Left cardiac atrium (tissue), 4 donors: ENCODE results near the gene BAZ2A. TPM values are rescaled to one million over a fixed set of nuclear protein-coding genes. Genes with fewer than 3 reads are reported as not detected.
"Not testable (repeated sequence)": the region's sequence is repeated elsewhere in the genome, so short reads cannot be mapped to it uniquely, and the experiment has no call there.

Experiments
- ATAC-seq, 2 donors: fragments of 200-7000 bp; cut with Tn5 transposase; one replicate each; pipeline ENCODE4 v1.9.1; 2020; ENCODE audit warnings: mild to moderate bottlenecking in 2 of 2, moderate library complexity in 2 of 2
- DNase-seq: peaks from one replicate; pipeline ENCODE4 v3.0.0-alpha.2; 2020
- intact Hi-C, 2 donors: fragments of 100-400 bp; cut with DNase I; formaldehyde crosslinking; loops; one replicate each; pipeline versions ENCODE4 v1.14.1 to v1.15.1; 2022 to 2023
- long read RNA-seq: library from polyadenylated mRNA; unstranded; transcript quantifications from one replicate; pipeline ENCODE4 v2.0.0, GENCODE V29; 2021
- total RNA-seq, 2 donors: library from RNA; stranded (reverse); fragmentation: NEBNext Ultra II Directional; extraction: Animal tissue kit (Norgen Biotek cat#: 25700); gene quantifications; one replicate each; pipeline ENCODE4 v1.2.1, GENCODE V29; 2021
- donor health status: DM: no; HTN: yes; CAD: no.
- donor health status: DM: no; HTN: yes; CAD: no; lungs with severe emphysema.
- donor health status: DM: yes; HTN: yes; CAD: no.
- donor health status: Dilated cardiomyopathy.

BAZ2A gene
- 10 to 100 TPM; 38.3 to 54.1 TPM for total RNA-seq
- long read RNA-seq, partial matches to known transcripts = 8 of 22 reads
- long read RNA-seq, other reads (novel, unspliced or antisense) = 14 of 22 reads

DNA sequence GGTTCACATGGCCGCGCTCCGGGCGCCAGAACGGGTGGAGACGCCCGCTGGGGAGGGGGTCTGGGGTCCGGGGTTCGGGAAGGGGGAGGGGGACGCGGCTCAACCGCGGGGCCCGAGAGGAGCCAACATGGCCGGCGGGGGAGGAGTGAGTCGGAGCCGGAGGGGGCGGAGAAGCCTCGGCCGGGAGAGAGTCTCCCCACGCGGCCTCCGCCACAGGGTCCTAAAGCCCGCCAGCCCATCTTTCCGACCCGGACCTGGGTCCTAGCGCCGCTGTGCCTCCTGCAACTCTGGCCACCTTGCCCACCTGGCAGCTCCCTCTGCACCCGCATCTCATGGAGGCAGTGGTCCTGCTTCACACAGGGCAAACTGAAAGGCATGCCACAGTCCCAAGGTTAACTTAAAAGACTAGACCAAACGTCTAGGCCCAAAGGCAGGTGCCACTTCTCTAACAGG, at the start of gene BAZ2A:
TSS of gene BAZ2A (minus strand) at position 147 of the 453 bp plus-strand sequence. CDS start 12,796 bp downstream, outside the sequence.
- ATAC-seq (peak; percentile 88), DNase-seq (peak; percentile 93)
- intact Hi-C loops = loop anchor here in 1 of 2 donors (5.0 kb wide), 1 partner anchor 108 kb away; the partner anchor contains the start of gene RBMS2

DNA sequence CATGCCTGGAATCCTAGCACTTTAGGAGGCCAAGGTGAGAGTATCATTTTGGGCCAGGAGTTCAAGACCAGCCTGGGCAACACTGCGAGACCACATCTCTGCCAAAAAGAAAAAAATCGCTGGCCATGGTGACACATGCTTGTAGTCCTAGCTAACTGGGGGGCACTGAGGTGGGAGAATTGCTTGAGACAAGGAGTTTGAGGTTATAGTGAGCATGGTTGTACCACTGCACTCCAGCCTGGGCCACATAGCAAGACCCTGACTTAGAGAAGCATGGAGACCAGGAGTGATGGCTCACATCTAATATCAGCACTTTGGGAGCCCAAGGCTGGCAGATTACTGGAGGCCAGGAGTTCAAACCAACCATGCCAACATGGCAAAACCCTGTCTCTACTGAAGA, 48.7 kb upstream of the BAZ2A start:
- ATAC-seq = no peak
- intact Hi-C loops = no loop called here
- DNase-seq = no peak

DNA sequence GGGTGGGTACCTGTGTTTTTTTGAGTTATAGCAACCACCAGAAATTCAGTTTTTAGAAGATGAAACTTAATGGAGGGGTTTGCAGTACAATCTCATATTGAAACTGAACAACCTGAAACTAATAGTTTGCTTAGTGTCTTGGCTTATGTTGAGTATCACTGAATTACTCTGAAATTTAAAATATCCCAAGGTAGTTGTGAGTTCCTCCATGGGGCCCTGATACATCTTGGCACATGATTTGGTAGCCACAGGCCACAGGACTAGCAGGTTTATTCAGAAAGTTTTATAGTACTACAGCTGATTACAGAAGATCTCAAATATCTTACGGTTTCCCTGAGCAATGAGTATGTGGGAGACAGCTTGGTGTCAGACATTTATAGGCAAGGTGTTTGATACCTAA, 47.6 kb upstream of the BAZ2A start:
- intact Hi-C loops = no loop called here
- no peak for DNase-seq
- ATAC-seq = no peak

DNA sequence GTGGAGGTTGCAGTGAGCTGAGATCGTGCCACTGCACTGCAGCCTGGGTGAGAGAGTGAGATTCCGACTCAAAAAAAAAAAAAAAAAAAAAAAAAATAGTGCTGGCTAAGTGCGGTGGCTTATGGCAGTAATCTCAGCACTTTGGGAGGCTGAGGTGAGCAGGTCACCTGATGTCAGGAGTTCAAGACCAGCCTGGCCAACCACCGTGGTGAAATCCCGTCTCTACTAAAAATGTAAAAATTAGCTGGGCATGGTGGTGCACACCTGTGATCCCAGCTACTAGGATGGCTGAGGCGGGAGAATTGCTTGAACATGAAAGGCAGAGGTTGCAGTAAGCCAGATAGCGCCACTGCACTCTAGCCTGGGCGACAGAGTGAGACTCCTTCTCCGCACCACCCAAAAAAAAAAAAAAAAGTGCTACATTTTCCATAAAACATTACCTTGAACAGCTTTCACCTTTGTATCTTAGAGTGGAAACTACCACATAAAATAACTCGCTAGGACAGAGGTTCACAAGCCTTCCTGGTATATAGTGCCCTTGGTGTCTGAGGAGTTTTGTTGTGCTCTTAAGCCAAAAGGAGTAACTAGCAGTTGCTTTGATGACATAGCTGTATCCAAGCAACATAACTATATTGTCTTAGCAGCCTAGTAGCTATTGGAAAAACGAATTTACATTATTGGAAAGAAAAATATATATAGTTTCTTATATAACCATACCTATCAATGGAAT, 46.9 kb upstream of the BAZ2A start:
- intact Hi-C loops = no loop called here
- ATAC-seq (no peak), DNase-seq (no peak)

DNA sequence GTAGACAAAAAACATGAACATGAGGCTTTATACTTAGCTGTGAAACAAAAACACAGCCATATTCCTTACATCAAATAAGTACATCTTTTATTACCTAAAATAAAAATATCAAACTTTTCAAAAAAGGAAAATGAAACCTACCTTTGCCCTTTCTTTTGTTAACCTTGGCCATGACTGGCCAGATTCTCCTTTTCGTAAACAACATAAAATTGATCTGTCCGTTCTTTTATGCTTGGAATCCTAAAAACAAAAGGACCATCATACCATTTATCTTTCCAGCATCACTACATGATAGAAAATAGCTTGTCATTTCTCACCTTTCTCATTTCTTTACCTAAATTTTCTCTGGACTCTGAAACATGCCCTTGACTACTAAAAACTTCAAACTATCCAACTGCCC, 41.5 kb upstream of the BAZ2A start:
- intact Hi-C loops = no loop called here
- ATAC-seq = no peak
- no peak for DNase-seq

DNA sequence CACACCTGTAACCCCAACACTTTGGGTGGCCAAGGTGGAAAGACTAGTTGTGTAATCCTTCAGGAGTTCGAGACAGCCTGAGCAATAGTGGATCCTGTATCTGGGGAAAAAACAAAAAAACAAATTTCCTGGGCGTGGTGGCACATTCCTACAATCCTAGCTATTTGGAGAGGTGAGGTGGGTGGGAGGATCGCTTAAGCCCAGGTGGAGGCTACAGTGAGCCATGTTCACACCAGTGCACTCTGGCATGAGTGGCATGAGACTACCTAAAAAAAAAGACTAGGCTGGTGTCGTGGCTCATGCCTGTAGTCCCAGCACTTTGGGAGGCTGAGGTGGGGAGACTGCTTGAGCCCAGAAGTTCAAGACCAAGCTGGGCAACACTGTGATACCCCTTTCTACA, 40.7 kb upstream of the BAZ2A start:
- DNase-seq (no peak), ATAC-seq (no peak)
- intact Hi-C loops = no loop called here

DNA sequence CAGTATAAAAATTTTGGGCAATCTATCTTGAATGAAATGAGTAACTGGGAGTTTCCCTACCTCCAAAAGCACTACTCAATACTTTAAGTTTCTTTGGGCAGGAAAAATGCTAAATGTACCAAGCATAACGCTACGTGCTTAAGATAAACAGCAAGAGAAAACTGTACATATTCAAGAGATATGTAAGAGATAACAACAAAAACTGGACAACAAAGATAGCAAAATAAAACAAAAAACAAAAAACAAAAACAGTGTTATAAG, 38.0 kb upstream of the BAZ2A start:
- intact Hi-C loops = no loop called here
- no peak for ATAC-seq
- DNase-seq = no peak

DNA sequence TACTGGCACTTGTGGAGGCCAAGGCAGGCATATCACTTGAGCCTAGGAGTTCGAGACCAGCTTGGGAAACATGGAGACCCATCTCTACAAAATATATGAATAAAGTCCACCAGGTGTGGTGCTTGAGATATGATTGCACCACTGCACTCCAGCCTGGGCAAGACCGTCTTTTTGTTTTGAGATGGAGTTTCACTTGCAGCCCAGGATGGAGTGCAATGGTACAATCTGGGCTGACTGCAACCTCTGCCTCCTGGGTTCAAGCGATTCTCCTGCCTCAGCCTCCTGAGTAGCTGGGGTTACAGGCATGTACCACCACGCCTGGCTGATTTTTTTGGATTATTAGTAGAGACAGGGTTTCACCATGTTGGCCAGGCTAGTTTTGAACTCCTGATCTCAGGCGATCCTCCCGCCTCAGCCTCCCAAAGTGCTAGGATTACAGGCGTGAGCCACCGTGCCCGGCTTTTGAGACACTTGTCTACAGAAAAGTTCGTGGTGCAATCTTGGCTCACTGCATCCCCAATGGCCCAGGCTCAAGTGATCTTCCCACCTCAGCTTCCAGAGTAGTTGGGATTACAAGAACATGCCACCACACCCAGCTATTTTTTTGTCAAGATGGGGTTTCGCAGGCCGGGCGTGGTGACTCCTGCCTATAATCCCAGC, 32.0 kb upstream of the BAZ2A start:
- intact Hi-C loops = no loop called here
- ATAC-seq = no peak
- no peak for DNase-seq

DNA sequence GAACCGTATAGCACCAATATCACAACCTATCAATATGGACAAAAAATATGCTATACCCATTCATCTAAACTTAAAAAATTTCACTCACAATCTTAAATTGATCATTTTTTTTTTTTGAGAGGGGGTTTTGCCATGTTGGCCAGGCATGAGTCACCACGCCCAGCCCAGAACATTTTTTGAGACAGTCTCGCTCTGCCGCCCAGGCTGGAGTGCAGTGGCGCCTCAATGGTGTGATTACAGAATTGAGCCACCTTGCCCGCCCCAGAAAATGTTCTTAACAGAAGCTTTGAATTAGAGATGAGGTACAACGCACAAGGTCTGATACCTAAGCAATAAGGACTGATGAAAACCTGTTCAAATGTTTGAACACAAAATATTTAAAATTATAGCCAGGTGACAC, 31.4 kb upstream of the BAZ2A start:
- intact Hi-C loops = no loop called here
- ATAC-seq (no peak), DNase-seq (no peak)

DNA sequence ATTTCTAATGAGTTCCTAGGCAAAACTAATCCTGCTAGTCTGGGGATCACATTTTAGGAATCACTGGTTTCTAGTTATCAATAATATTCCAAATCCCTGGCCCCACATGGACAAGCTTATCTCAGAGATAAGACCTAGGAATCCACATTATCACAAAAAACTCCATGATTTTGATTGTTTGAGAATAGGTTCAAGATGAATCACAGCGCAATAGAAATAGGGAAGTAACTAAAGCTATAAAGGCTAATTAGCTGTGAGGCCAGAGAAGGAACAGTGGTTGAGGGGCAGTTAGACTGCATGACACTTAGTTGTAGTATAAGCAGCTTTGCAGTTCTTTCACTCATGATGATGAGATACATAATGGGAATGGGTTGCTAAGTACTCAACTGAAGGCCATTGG, 28.8 kb upstream of the BAZ2A start:
- intact Hi-C loops = no loop called here
- no peak for DNase-seq
- no peak for ATAC-seq

DNA sequence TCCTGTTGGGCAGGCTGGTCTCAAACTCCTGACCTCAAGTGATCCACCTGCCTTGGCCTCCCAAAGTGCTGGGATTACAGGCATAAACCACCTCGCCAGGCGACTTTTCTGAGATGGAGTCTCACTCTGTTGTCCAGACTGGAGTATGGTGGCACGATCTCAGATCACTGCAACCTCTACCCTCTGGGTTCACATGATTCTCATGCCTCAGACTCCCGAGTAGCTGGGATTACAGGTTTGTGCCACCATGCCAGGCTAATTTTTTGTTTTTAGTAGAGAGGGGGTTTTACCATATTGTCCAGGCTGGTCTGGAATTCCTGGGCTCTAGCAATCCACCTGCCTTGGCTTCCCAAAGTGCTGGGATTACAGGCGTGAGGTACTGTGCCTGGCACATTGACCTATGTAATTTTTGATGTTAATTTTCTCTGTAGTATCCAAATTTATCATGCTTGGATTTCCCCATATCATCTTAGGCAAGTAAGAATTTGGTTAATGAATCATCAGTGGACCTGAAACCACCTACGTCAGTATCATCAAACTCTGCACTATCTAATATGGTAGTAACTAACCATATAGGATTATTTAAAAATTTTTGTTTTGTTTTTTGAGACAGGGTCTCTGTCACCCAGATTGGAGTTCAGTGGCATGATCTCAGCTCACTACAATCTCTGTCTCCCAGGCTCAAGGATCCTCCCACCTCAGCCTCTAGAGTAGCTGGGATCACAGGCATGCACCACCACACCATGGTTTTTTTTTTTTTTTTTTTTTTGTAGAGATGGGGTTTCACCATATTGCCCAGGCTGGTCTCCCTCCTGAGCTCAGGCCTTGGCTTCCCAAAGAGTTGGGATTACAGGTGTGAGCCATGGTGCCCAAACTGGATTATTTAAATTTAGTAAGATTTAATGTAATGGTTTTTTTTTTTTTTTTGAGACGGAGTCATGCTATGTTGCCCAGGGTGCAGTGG, 27.6 kb upstream of the BAZ2A start:
- intact Hi-C loops = no loop called here
- DNase-seq = no peak
- peak in 1 of 2 donors; percentile 22 for ATAC-seq

DNA sequence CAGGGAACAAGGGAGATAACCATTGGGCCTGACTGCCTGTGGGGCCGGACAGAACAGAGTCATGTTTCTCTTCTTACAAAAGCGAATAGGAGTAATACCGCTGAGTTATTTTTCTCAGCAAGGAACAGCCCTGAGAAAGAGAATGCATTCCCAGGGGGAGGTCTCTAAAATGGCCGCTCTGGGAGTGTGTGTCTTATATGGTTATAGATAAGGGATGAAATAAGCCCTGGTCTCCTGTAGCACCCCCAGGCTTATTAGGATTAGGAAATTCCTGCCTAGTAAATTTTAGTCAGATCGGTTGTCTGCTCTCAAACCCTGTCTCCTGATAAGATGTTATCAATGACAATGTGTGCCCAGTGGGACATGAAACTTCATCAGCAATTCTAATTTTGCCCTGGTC, 23.7 kb upstream of the BAZ2A start:
- ATAC-seq, intact Hi-C loops, DNase-seq: not testable (repeated sequence)

DNA sequence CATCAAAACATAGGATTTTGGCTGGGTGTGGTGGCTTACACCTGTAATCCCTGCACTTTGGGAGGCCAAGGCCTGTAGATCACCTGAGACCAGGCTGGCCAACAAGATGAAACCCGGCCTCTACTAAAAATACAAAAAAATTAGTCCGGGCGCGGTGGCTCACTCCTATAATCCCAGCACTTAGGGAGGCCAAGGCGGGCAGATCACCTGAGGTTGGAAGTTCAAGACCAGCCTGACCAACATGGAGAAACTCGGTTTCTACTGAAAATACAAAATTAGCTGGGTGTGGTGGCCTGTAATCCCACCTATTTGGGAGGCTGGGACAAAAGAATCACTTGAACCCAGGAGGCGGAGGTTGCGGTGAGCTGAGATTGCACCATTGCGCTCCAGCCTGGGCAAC, 17.9 kb upstream of the BAZ2A start:
- ATAC-seq = not testable (repeated sequence)
- intact Hi-C loops = loop anchor here in 1 of 2 donors (10.0 kb wide), 1 partner anchor 77 kb away; the partner anchor contains the start of gene NACA

DNA sequence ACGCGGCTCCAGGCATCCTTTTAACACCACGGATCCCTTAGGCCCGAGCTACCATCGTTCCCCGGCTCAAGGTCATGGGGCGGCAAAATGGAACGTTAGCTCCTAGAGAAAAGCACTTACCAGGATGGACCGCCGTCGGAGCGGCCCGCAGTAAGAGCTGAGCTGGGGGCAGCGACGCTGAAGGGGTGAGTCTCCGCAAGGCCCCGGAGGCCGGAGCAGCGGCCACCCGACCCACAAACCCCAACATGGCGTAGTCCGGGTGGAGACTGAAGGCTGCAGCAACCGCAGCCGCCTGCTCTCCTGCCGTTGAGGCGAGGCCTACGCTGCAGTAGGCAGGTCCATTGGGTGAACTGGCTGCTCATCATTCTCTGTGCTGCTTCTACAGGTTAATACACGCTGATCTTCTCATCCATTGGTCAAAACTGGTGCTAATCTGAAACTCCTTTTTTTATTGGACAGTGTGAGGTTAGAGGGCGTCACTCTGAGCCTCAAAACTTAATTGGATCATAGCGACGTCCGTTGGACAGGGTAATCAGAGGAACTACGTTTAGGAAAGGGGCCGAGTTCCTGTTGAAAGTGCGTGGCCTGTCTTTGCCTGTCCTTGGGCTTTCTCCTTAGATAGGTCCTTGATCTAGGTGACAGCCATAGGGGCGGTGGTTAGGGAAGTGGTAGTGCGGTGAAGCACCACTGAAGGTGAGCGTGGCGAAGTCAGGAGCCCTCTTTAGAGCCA, 15.8 kb upstream of the BAZ2A start, which contains the start of gene ATP5F1B:
TSS of gene ATP5F1B (minus strand) at position 268 of the 730 bp plus-strand sequence. CDS start at position 247, 21 bp downstream.
- intact Hi-C loops = loop anchor here in 1 of 2 donors (10.0 kb wide), 1 partner anchor 79 kb away; the partner anchor contains the start of gene NACA
- ATAC-seq (peak; percentile 98 to 99), DNase-seq (peak; percentile 97)

More for the DNA sequence above, 17.9 kb upstream of the BAZ2A start:
- DNase-seq = not testable (repeated sequence)

DNA sequence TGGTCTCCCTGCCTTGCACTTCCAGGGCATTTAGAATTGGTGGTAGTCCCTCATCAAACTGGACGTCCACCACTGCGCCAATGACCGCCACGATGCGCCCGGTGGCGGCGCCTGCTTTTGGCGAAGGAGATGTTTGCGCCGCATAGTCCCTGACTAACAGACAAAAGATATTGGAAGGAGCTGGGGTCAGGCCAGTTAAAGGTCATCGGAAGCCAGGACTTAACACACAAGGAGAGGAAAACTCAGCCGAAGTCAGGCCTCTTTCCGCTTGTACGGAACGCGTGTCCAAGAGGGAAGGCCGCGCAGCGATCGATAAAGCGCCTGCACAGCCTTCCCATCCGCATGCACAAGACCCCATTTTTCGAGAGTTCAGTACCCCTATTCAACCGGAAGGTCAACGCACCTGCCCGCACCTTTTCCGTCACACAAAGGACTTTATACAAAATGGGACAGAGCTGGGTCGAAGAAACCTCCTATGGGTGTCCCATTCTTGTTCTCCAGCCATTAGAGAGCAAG, 15.1 kb upstream of the BAZ2A start:
- DNase-seq (peak; percentile 29), ATAC-seq (peak; percentile 22 to 24)
- intact Hi-C loops = loop anchor here in 1 of 2 donors (10.0 kb wide), 1 partner anchor 80 kb away; the partner anchor contains the start of gene NACA

DNA sequence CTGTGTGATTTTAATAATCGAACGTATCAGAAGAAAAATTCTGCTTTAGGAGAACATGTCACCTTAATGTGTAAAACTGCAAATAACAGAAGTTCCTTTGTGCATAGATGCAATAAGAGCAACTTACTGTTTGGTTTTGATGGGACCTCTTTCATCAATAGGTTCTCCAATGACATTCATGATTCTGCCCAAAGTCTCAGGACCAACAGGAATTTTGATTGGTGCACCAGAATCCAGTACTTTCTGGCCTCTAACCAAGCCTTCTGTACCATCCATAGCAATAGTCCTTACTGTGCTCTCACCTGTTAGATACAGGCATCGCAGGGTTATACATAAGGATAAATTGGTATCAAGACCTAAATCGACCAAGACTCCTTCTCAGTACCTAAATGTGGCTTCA, 14.5 kb upstream of the BAZ2A start:
- no peak for ATAC-seq
- intact Hi-C loops = loop anchor here in 1 of 2 donors (10.0 kb wide), 1 partner anchor 80 kb away; the partner anchor contains the start of gene NACA

DNA sequence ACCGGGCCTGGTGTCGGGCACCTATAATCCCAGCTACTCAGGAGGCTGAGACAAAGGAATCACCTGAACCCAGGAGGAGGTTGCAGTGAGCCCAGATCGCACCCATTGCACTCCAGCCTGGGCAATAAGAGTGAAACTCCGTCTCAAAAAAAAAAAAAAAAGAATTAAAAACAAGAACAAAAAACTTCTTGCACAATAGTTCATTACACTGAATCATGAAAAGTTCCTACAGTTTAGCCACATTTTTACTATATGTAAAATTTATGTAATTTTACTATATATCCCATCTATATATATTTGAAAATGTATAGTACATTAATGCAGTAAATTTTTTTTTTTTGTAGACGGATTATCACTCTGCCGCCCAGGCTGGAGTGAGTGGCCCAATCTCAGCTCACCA, 11.1 kb upstream of the BAZ2A start:
- intact Hi-C loops = loop anchor here in 1 of 2 donors (10.0 kb wide), 1 partner anchor 84 kb away; the partner anchor contains the start of gene NACA
- no peak for ATAC-seq
- no peak for DNase-seq

More for the DNA sequence above, 14.5 kb upstream of the BAZ2A start:
- no peak for DNase-seq

DNA sequence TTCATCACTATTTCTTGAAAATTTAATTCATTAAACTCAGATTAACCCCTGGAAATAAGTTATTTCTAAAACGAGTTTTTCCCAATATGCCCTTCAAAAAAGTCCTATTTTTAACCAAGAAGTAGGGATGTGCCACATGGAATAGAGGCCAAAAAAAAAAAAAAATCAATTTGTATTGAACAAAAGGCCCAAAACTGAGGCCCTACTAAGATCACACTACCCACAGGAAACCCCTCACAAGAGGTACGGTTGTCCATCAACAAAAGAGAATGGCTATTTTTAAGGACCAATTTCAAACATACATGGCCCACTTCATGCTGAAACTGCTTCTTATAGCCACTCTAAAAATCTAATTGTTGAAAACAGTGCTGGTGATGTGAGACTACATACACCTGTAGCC, 7.5 kb upstream of the BAZ2A start:
- intact Hi-C loops = no loop called here
- no peak for DNase-seq
- ATAC-seq = no peak
